K562 (cell line): ENCODE data around the gene LRRC25. TPM values are rescaled to one million over a fixed set of nuclear protein-coding genes. Genes with fewer than 3 reads are reported as not detected.

Experiments
- BCOR ChIP-seq: fragments of 450-650 bp; IDR thresholded peaks from 2 replicates; pipeline ENCODE4 v1.6.1; 2016
- C11orf30 ChIP-seq: fragments of 450-650 bp; IDR thresholded peaks from 2 replicates; pipeline ENCODE4 v1.6.1; 2016; ENCODE audit warnings: low read depth, mild to moderate bottlenecking
- CAMTA2 ChIP-seq: fragments of 250-450 bp; sonication (Bioruptor Pico); conservative IDR thresholded peaks from 2 replicates; pipeline ENCODE4 v1.5.1; 2022
- CTCF ChIP-seq, 3 experiments: IDR thresholded peaks in 2 of 3; conservative IDR thresholded peaks in 1 of 3; 2 replicates each; pipeline ENCODE4 v1.5.1; 2011 to 2012; ENCODE audit warnings: low read length in 3 of 3, mild to moderate bottlenecking in 3 of 3, control low read depth in 2 of 3, improper control_type of control experiment in 1 of 3, inconsistent platforms in 1 of 3, low read depth in 1 of 3, mixed read lengths in 1 of 3, moderate library complexity in 1 of 3; ENCODE audit not compliant: insufficient read depth in 2 of 3
- DIDO1 ChIP-seq: fragments of 450-650 bp; IDR thresholded peaks from 2 replicates; pipeline ENCODE4 v1.6.1; 2016; ENCODE audit warnings: low read depth, missing biosample characterization, missing genetic modification characterization
- ETV5 ChIP-seq: sonication (generic); formaldehyde crosslinking; IDR thresholded peaks from 2 replicates; pipeline ENCODE4 v1.4.0; 2020; ENCODE audit warnings: low read depth, mild to moderate bottlenecking, missing genetic modification reagents
- FOXK1 ChIP-seq: sonication (generic); formaldehyde crosslinking; IDR thresholded peaks from 2 replicates; pipeline ENCODE4 v1.8.0; 2022; ENCODE audit warnings: missing genetic modification reagents, mild to moderate bottlenecking, borderline replicate concordance
- GABPB2 ChIP-seq: fragments of 250-450 bp; sonication (Bioruptor Pico); conservative IDR thresholded peaks from 2 replicates; pipeline ENCODE4 v1.5.1; 2021; ENCODE audit warnings: mild to moderate bottlenecking
- HLTF ChIP-seq: fragments of 450-650 bp; IDR thresholded peaks from 2 replicates; pipeline ENCODE4 v1.6.1; 2016
- HMGXB4 ChIP-seq: sonication (generic); formaldehyde crosslinking; IDR thresholded peaks from 2 replicates; pipeline ENCODE4 v1.8.1; 2023; ENCODE audit warnings: mild to moderate bottlenecking, missing genetic modification reagents
- MTF1 ChIP-seq: fragments of 250-450 bp; sonication (Bioruptor Pico); IDR thresholded peaks from 2 replicates; pipeline ENCODE4 v1.9.0; 2021; ENCODE audit warnings: moderate library complexity, mild to moderate bottlenecking, inconsistent platforms, borderline replicate concordance
- NR1H2 ChIP-seq: sonication (generic); formaldehyde crosslinking; IDR thresholded peaks from 2 replicates; pipeline ENCODE4 v1.4.0; 2020; ENCODE audit warnings: mild to moderate bottlenecking, missing genetic modification reagents
- RB1 ChIP-seq: fragments of 450-650 bp; IDR thresholded peaks from 2 replicates; pipeline ENCODE4 v1.6.1; 2017; ENCODE audit warnings: low read depth, mild to moderate bottlenecking
- RBBP5 ChIP-seq: fragments of 200-600 bp; sonication (generic); IDR thresholded peaks from 2 replicates; pipeline ENCODE4 v1.6.1; 2012; ENCODE audit warnings: borderline replicate concordance, mild to moderate bottlenecking, low read length, control low read depth, inconsistent platforms; ENCODE audit not compliant: insufficient read depth, poor library complexity, severe bottlenecking
- SOX6 ChIP-seq: fragments of 450-650 bp; IDR thresholded peaks from 2 replicates; pipeline ENCODE4 v1.6.1; 2014; ENCODE audit warnings: mild to moderate bottlenecking
- SP1 ChIP-seq: sonication (generic); formaldehyde crosslinking; IDR thresholded peaks from 2 replicates; pipeline ENCODE4 v1.8.1; 2022; ENCODE audit warnings: mild to moderate bottlenecking, missing genetic modification reagents
- SREBF2 ChIP-seq: sonication (generic); formaldehyde crosslinking; IDR thresholded peaks from 2 replicates; pipeline ENCODE4 v1.4.0; 2020; ENCODE audit warnings: mild to moderate bottlenecking, missing genetic modification reagents
- TEAD2 ChIP-seq: fragments of 450-650 bp; IDR thresholded peaks from 2 replicates; pipeline ENCODE4 v1.6.1; 2016; ENCODE audit warnings: missing genetic modification characterization, control low read depth, missing compliant biosample characterization
- ZBTB8A ChIP-seq: fragments of 450-650 bp; IDR thresholded peaks from 2 replicates; pipeline ENCODE4 v1.6.1; 2018; ENCODE audit warnings: mild to moderate bottlenecking, moderate library complexity; ENCODE audit not compliant: partially characterized antibody
- ZNF780A ChIP-seq: fragments of 250-450 bp; sonication (Bioruptor Pico); IDR thresholded peaks from 2 replicates; pipeline ENCODE4 v1.5.0; 2021; ENCODE audit warnings: mild to moderate bottlenecking
- ZNF79 ChIP-seq: fragments of 250-450 bp; sonication (Bioruptor Pico); IDR thresholded peaks from 2 replicates; pipeline ENCODE4 v1.4.0; 2020; ENCODE audit warnings: low read depth, mild to moderate bottlenecking, moderate library complexity
- polyA plus RNA-seq, 8 experiments: library from polyadenylated mRNA; depleted of rRNA in 4 of 8; stranded (reverse) in 5 of 8; unstranded in 3 of 8; fragments of >200 nt; fragmentation: Nextera tagmentation in 2 of 8; fragmentation: Illumina TruSeq in 1 of 8; extraction: Ambion mirVana in 2 of 8; extraction: Trizol in 1 of 8; gene quantifications; 2 replicates each; pipeline versions ENCODE4 v1.2.1 to v1.2.3, GENCODE V29; 2011 to 2014; ENCODE audit warnings: inconsistent platforms in 1 of 8, missing spikeins in 1 of 8
- total RNA-seq, 7 experiments: library from RNA; depleted of rRNA in 6 of 7; stranded (reverse); fragments of >200 nt in 6 of 7; fragmentation: Illumina TruSeq in 2 of 7; extraction: Trizol in 2 of 7; gene quantifications; 2 replicates each; pipeline versions ENCODE4 v1.2.1 to v1.2.3, GENCODE V29; 2011 to 2021; ENCODE audit warnings: low replicate concordance in 1 of 7
- TF ChIP-seq, protein P1 (sequence below): sonication (generic); formaldehyde crosslinking; IDR thresholded peaks from 2 replicates; pipeline ENCODE4 v1.4.0; 2020; ENCODE audit warnings: mild to moderate bottlenecking, missing genetic modification reagents
- TF ChIP-seq, protein P2 (sequence below): sonication (generic); formaldehyde crosslinking; IDR thresholded peaks from 2 replicates; pipeline ENCODE4 v1.8.1; 2023; ENCODE audit warnings: mild to moderate bottlenecking, missing genetic modification reagents

LRRC25 gene
- total and polyA plus RNA-seq, 9 of the 15 experiments (the other 6 are each of a cell fraction or from before 2014, with no cell fraction given), result 0.07 to 0.36 (median 0.10) TPM; not detected in 3

DNA sequence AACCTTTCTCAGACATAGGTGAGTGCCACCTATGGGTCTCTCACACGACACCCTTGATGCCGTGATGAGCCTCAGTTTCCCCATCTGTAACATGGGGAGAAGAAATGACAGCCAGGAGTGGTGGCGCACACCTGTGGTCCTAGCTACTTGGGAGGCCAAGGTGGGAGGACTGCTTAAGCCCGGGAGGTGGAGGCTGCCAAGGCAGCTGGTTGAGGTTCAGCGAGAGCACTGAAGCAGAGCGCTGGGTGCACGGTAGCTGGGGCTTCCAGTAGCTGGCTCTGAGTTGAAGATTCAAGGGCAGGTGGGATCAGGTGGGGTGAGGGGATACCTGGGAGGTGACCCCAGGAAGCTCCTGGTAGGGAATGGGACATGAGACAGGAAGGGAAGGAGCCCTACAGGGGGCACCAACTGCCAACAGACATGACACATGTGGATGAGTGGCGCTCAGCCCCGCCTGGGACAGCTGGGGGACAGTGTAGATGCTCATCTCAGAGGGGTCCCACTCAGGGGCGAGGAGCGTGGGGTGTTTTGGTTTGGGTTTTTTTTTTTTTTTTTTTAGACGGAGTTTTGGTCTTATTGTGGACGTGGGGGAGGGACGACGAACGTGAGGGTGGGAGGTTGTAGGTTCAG is 15.3 kb upstream of the LRRC25 start (continued):
- TF ChIP-seq, protein P1, sequence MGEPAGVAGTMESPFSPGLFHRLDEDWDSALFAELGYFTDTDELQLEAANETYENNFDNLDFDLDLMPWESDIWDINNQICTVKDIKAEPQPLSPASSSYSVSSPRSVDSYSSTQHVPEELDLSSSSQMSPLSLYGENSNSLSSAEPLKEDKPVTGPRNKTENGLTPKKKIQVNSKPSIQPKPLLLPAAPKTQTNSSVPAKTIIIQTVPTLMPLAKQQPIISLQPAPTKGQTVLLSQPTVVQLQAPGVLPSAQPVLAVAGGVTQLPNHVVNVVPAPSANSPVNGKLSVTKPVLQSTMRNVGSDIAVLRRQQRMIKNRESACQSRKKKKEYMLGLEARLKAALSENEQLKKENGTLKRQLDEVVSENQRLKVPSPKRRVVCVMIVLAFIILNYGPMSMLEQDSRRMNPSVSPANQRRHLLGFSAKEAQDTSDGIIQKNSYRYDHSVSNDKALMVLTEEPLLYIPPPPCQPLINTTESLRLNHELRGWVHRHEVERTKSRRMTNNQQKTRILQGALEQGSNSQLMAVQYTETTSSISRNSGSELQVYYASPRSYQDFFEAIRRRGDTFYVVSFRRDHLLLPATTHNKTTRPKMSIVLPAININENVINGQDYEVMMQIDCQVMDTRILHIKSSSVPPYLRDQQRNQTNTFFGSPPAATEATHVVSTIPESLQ (CRISPR knock-in tag), result no peak
- TF ChIP-seq RB1 (no peak), SREBF2 (CRISPR knock-in tag) (no peak), FOXK1 (CRISPR knock-in tag) (no peak), C11orf30 (no peak), CTCF (IDR thresholded peaks at IDR 0.05 in 2 of 3, conservative IDR thresholded peaks at IDR 0.05 in 1 of 3; ENCODE audit: insufficient read depth in 2 of 3, low read depth in 1 of 3, low read length in 3 of 3) (peak in 1 of 3 experiments; percentile 26; a peak in 2 of 6 replicates), GABPB2 (CRISPR knock-in tag) (no peak), ETV5 (CRISPR knock-in tag) (no peak), TEAD2 (tag) (no peak), SOX6 (no peak), DIDO1 (tag) (no peak), MTF1 (CRISPR knock-in tag) (no peak), HMGXB4 (CRISPR knock-in tag) (no peak), ZNF79 (CRISPR knock-in tag) (no peak), SP1 (CRISPR knock-in tag) (no peak), CAMTA2 (CRISPR knock-in tag) (no peak), ZBTB8A (no peak), BCOR (peak; percentile 86), NR1H2 (CRISPR knock-in tag) (no peak), ZNF780A (CRISPR knock-in tag) (no peak), RBBP5 (no peak), HLTF (no peak)
- TF ChIP-seq, protein P2, sequence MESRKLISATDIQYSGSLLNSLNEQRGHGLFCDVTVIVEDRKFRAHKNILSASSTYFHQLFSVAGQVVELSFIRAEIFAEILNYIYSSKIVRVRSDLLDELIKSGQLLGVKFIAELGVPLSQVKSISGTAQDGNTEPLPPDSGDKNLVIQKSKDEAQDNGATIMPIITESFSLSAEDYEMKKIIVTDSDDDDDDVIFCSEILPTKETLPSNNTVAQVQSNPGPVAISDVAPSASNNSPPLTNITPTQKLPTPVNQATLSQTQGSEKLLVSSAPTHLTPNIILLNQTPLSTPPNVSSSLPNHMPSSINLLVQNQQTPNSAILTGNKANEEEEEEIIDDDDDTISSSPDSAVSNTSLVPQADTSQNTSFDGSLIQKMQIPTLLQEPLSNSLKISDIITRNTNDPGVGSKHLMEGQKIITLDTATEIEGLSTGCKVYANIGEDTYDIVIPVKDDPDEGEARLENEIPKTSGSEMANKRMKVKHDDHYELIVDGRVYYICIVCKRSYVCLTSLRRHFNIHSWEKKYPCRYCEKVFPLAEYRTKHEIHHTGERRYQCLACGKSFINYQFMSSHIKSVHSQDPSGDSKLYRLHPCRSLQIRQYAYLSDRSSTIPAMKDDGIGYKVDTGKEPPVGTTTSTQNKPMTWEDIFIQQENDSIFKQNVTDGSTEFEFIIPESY (CRISPR knock-in tag), result peak; percentile 58; the same call in 1 of the 2 replicates
